T-helper 17 cell (primary cell): ENCODE results near the gene BBX. TPM values are rescaled to one million over a fixed set of nuclear protein-coding genes. Genes with fewer than 3 reads are reported as not detected.
A peak's percentile ranks its signal among the peaks of the same experiment; 100 is the strongest.

Experiments
- ATAC-seq: fragments of 150-1000 bp; cut with Tn5 transposase; 2 replicates; pipeline ENCODE4 v1.10.0; 2021; ENCODE audit warnings: mild to moderate bottlenecking, moderate library complexity
- DNase-seq, 3 donors: peaks; one replicate each; pipeline versions ENCODE4 v3.0.0 to v3.0.0-alpha.2; 2020 to 2021
- H3K9me3 ChIP-seq: one replicate; pipeline ENCODE4 v1.7.0; 2013; ENCODE audit warnings: low read length, mild to moderate bottlenecking; ENCODE audit not compliant: control insufficient read depth, poor library complexity, severe bottlenecking
- H3K27ac Mint-ChIP-seq: one replicate; pipeline ENCODE4 v1.8.0; 2022; ENCODE audit warnings: mild to moderate bottlenecking, moderate library complexity, mixed read lengths
- H3K27me3 Mint-ChIP-seq: one replicate; pipeline ENCODE4 v1.8.0; 2022; ENCODE audit warnings: mixed read lengths
- H3K36me3 Mint-ChIP-seq: one replicate; pipeline ENCODE4 v1.8.0; 2022; ENCODE audit warnings: low read depth, mixed read lengths
- H3K4me1 Mint-ChIP-seq: one replicate; pipeline ENCODE4 v1.8.0; 2022; ENCODE audit warnings: mild to moderate bottlenecking, mixed read lengths
- H3K4me3 Mint-ChIP-seq: one replicate; pipeline ENCODE4 v1.8.0; 2022; ENCODE audit warnings: mild to moderate bottlenecking, moderate library complexity, mixed read lengths
- total RNA-seq, 4 donors: library from RNA in 2 of 4; stranded (reverse) in 2 of 4; gene quantifications; one replicate each; pipeline ENCODE4 v1.2.3 and lab custom pipeline; 2022 to 2026

Gene BBX
- total RNA-seq, 2 donors from 2014 or later: 76.3 to 86.5 TPM

GRCh38 chr3:107651782-107652181, 129.0 kb downstream of the BBX start:
- H3K4me3 Mint-ChIP-seq: no peak overlapping the region

GRCh38 chr3:107654218-107654617, 131.5 kb downstream of the BBX start:
- H3K36me3 Mint-ChIP-seq: no peaks in the 10 kb centered on the region

More at GRCh38 chr3:107651782-107652181, 129.0 kb downstream of the BBX start:
- DNase-seq (no peak), ATAC-seq (no peak)
- H3K9me3 ChIP-seq: no peaks in the 10 kb centered on the region
- H3K4me1 Mint-ChIP-seq: peaks cover 32% of the 10 kb centered on the region
- H3K27ac Mint-ChIP-seq: peak overlapping the region; percentile 66
- no peaks in the 10 kb centered on the region for H3K27me3 Mint-ChIP-seq
- peaks cover 6% of the 10 kb centered on the region for H3K36me3 Mint-ChIP-seq

GRCh38 chr3:107657971-107658370, 135.2 kb downstream of the BBX start:
- ATAC-seq: no peak
- Mint-ChIP-seq H3K27ac (peak overlapping the region; percentile 66), H3K36me3 (no peaks in the 10 kb centered on the region), H3K4me1 (peaks cover 30% of the 10 kb centered on the region), H3K27me3 (no peaks in the 10 kb centered on the region), H3K4me3 (no peak overlapping the region)
- H3K9me3 ChIP-seq: no peaks in the 10 kb centered on the region
- DNase-seq: no peak

More at GRCh38 chr3:107654218-107654617, 131.5 kb downstream of the BBX start:
- H3K27ac Mint-ChIP-seq: no peak overlapping the region
- peaks cover 35% of the 10 kb centered on the region for H3K4me1 Mint-ChIP-seq
- no peaks in the 10 kb centered on the region for H3K27me3 Mint-ChIP-seq
- ATAC-seq: no peak
- H3K9me3 ChIP-seq: no peaks in the 10 kb centered on the region
- no peak for DNase-seq
- no peak overlapping the region for H3K4me3 Mint-ChIP-seq

DNA sequence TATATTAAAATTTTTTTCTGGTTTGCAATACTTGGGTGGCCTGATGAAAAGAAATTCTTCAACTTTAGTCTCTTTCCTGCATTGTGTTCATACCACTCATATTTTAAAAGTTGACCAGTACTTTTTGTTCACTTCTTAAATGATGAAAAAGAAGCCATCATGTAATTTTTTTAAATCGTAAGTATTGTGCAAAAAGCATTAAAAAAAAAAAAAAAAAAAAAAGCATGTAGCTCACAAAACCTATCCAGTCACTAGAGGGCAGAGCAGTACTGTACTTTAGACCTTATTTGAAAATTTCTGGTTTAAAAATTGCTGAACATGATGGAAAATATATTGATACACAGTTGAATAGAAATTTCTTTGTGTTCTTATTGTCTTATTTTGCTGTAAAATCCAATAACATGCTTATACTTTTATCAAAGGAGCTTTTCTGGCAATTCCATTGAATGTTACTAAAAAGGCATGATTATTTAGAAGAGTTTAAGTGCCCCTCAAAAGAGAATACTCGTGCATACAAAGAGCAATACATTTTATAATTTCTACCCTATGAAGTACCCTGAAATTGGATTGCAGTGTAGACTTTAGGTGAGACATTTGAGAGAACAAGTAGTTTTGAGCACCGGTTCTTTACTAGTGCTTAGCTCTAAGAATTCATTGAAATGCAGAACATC, 137.7 kb downstream of the BBX start:
- ATAC-seq: peak; percentile 42
- Mint-ChIP-seq H3K4me1 (peaks cover 28% of the 10 kb centered on the region), H3K4me3 (no peak overlapping the region), H3K36me3 (no peaks in the 10 kb centered on the region), H3K27me3 (no peaks in the 10 kb centered on the region), H3K27ac (peak overlapping the region; percentile 14)
- no peaks in the 10 kb centered on the region for H3K9me3 ChIP-seq
- no peak for DNase-seq

- ATAC-seq: peak; percentile 67
- peaks cover 34% of the 10 kb centered on the region for H3K4me1 Mint-ChIP-seq
- no peak for DNase-seq
- H3K27ac Mint-ChIP-seq: peak overlapping the region; percentile 76
- H3K4me3 Mint-ChIP-seq: peak overlapping the region; percentile 31
- H3K9me3 ChIP-seq: no peaks in the 10 kb centered on the region
- H3K27me3 Mint-ChIP-seq: no peaks in the 10 kb centered on the region
- no peaks in the 10 kb centered on the region for H3K36me3 Mint-ChIP-seq
Observed at GRCh38 chr3:107661447-107662123, 138.8 kb downstream of the BBX start.

GRCh38 chr3:107662124-107662507, 139.4 kb downstream of the BBX start:
- Mint-ChIP-seq H3K4me3 (peak overlapping the region; percentile 31), H3K27ac (peak overlapping the region; percentile 76), H3K36me3 (no peaks in the 10 kb centered on the region), H3K4me1 (peaks cover 29% of the 10 kb centered on the region), H3K27me3 (no peaks in the 10 kb centered on the region)
- no peak for ATAC-seq
- H3K9me3 ChIP-seq: no peaks in the 10 kb centered on the region
- DNase-seq: no peak

DNA sequence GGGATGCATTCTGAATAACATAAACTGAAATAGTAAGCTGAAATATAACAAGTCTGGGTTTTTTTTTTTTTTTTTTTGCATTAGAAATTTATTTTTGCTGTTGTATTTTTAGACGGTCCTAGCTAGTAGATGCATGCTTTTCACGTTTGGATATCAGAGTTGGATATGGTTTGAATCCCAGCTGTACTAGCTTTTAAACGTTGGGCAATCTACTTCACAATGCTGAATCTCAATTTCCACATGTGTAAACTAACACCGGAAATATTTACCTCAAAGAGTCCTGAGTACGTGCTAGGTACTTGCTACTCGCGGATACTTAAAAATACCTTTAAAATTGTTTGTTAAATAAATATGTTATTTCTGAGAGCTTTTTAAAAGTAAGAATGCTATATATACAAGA, 139.8 kb downstream of the BBX start:
- peak overlapping the region; percentile 76 for H3K27ac Mint-ChIP-seq
- H3K9me3 ChIP-seq: no peaks in the 10 kb centered on the region
- peaks cover 26% of the 10 kb centered on the region for H3K4me1 Mint-ChIP-seq
- H3K36me3 Mint-ChIP-seq: no peaks in the 10 kb centered on the region
- H3K4me3 Mint-ChIP-seq: no peak overlapping the region
- H3K27me3 Mint-ChIP-seq: no peaks in the 10 kb centered on the region
- DNase-seq (no peak), ATAC-seq (no peak)

- H3K36me3 Mint-ChIP-seq: no peaks in the 10 kb centered on the region
- DNase-seq (no peak), ATAC-seq (no peak)
- peaks cover 25% of the 10 kb centered on the region for H3K4me1 Mint-ChIP-seq
- no peak overlapping the region for H3K4me3 Mint-ChIP-seq
- no peaks in the 10 kb centered on the region for H3K9me3 ChIP-seq
- H3K27me3 Mint-ChIP-seq: no peaks in the 10 kb centered on the region
- no peak overlapping the region for H3K27ac Mint-ChIP-seq
Observed at GRCh38 chr3:107663266-107663665, 140.5 kb downstream of the BBX start.

DNA sequence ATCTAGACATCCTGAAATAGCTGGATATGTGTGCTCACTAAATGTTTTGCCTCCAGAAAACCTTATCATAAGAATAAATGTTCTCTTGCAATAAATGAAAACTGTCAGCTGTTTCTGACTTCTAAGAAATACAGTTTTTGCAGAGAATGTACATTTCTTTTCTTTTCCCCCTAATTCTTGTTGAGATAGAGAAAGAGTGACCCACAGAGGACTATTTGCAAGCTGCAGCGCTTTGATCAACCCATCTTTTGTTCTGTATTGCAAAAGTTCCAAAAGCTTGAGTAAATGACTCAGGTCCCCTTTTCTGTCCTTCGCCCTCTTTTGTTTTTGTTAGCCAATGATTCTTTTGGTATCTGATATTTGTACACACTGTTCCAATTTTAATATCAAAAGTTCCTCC, 141.9 kb downstream of the BBX start:
- H3K36me3 Mint-ChIP-seq: no peaks in the 10 kb centered on the region
- H3K9me3 ChIP-seq: no peaks in the 10 kb centered on the region
- H3K27me3 Mint-ChIP-seq: no peaks in the 10 kb centered on the region
- peaks cover 29% of the 10 kb centered on the region for H3K4me1 Mint-ChIP-seq
- no peak overlapping the region for H3K27ac Mint-ChIP-seq
- ATAC-seq (no peak), DNase-seq (no peak)
- H3K4me3 Mint-ChIP-seq: no peak overlapping the region

DNA sequence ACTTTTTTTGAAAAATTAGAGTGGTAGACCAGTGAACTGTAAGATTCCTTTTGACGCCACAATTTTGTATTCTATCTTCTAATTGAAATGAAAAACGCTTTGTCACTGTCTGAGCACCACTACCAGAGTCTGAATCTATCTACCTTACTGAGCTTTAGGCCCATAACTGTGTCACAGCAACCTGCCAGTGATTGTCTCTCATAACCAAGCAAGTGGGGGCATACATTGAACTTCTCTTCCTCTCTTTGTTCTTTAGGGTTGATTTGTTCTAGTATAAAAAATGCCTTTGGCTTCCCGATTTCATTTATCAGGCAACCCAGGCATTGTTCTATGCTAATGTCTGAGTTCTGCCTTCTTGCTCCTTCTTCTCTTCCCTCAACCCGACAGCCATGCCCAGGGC, 142.6 kb downstream of the BBX start:
- DNase-seq (no peak), ATAC-seq (no peak)
- no peak overlapping the region for H3K4me3 Mint-ChIP-seq
- H3K9me3 ChIP-seq: no peaks in the 10 kb centered on the region
- H3K27me3 Mint-ChIP-seq: no peaks in the 10 kb centered on the region
- H3K4me1 Mint-ChIP-seq: peaks cover 29% of the 10 kb centered on the region
- no peak overlapping the region for H3K27ac Mint-ChIP-seq
- H3K36me3 Mint-ChIP-seq: no peaks in the 10 kb centered on the region

DNA sequence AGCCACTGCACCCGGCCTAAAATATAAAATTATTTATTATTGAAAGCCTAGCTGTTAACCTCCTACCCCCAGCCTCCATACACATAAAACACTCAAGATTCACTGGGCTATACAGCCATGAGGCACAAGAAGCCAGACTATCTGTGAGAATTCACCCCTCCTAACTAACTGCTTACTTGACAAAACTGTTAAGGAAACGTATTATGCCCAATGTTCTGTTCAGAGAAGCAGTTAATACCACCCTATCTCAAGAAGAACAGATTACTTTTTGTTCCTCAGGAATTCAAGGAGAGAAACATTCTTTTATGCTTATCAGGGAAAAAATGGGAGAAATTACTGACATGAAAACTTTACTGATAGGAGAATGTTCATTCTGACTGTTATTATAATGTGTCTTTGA, 144.1 kb downstream of the BBX start:
- Mint-ChIP-seq H3K4me3 (no peak overlapping the region), H3K27me3 (no peaks in the 10 kb centered on the region), H3K27ac (no peak overlapping the region), H3K4me1 (peaks cover 22% of the 10 kb centered on the region), H3K36me3 (no peaks in the 10 kb centered on the region)
- no peak for DNase-seq
- ATAC-seq: no peak
- no peaks in the 10 kb centered on the region for H3K9me3 ChIP-seq

DNA sequence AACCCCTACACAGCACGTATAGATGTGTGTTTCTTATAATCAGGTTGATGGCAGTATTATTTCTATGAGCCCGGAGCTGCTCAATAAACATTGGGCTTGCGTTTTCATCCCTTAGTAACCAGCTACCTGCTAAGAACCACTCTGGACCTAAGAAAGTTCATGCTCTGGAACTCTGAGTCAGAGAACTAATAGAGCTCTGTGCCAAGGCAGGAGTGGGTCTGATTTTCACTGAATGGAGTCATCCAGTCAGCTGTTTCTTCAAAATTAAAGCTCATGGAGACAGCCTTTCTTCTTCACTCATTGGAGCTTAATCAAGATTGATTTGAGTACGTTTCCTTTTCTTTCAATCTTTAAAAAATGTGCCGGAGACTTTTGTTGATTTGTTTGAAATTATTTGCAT, 145.7 kb downstream of the BBX start:
- no peak for ATAC-seq
- no peaks in the 10 kb centered on the region for H3K27me3 Mint-ChIP-seq
- H3K4me3 Mint-ChIP-seq: no peak overlapping the region
- no peak overlapping the region for H3K27ac Mint-ChIP-seq
- H3K9me3 ChIP-seq: no peaks in the 10 kb centered on the region
- peaks cover 23% of the 10 kb centered on the region for H3K4me1 Mint-ChIP-seq
- no peaks in the 10 kb centered on the region for H3K36me3 Mint-ChIP-seq
- DNase-seq: no peak

DNA sequence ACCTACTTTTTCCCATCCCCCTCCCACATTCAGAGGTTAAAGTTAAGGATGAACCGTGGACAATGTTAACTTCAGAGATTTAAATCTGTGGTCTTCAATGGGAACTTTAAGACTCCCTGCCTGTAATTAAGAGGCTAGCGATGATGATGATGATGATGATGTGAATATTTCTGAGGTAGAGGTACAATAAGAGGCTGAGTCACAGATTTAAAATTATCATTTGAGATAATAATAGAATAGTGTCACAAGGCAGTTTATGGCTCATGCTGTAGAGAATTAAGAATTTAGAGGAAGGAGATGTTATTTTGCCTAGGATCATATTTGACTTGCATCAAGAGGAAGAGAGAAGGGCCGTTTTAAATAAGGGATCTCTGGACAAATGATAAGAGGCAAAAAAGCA, 146.2 kb downstream of the BBX start:
- DNase-seq (no peak), ATAC-seq (no peak)
- H3K27me3 Mint-ChIP-seq: no peaks in the 10 kb centered on the region
- H3K36me3 Mint-ChIP-seq: no peaks in the 10 kb centered on the region
- H3K27ac Mint-ChIP-seq: peak overlapping the region; percentile 56
- H3K4me3 Mint-ChIP-seq: no peak overlapping the region
- no peaks in the 10 kb centered on the region for H3K9me3 ChIP-seq
- peaks cover 23% of the 10 kb centered on the region for H3K4me1 Mint-ChIP-seq

DNA sequence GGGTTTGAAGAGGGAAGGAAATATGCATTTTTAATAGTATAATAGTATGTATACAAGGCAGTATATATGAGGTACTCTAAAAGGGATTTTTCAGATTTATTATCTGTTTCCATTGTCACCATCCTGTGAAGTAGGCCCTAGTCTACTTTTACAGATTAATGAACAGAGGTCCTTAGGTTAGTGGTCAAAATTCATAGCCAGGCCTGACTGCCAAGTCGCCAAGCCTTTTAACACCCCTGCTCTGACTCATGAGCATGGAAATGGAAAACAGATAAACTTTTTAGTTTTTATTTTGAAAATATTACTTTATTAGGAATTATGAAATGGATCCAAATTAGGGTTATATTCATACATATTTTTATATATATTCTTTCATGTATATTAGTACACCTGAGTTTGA, 146.9 kb downstream of the BBX start:
- H3K9me3 ChIP-seq: no peaks in the 10 kb centered on the region
- Mint-ChIP-seq H3K27me3 (no peaks in the 10 kb centered on the region), H3K27ac (no peak overlapping the region), H3K4me1 (peaks cover 24% of the 10 kb centered on the region), H3K4me3 (no peak overlapping the region), H3K36me3 (no peaks in the 10 kb centered on the region)
- DNase-seq (no peak), ATAC-seq (no peak)
